Stomach (tissue), 9 donors: ENCODE measurements around the gene DNER. TPM values are rescaled to one million over a fixed set of nuclear protein-coding genes. Genes with fewer than 3 reads are reported as not detected.

Source experiments
- DNase-seq, 2 donors: peaks; one replicate each; pipeline versions ENCODE4 v3.0.0 to v3.0.0-alpha.2; 2013 to 2019
- H3K27ac ChIP-seq, 5 donors: fragments of 200-600 bp in 4 of 5; sonication (generic) in 4 of 5; one replicate each; pipeline ENCODE4 v1.5.1; 2013 to 2019; ENCODE audit warnings: mild to moderate bottlenecking in 1 of 5, moderate library complexity in 1 of 5
- H3K27me3 ChIP-seq, 3 donors: fragments of 200-600 bp; sonication (generic); one replicate each; pipeline ENCODE4 v1.5.1; 2017 to 2019; ENCODE audit warnings: mixed run types in 1 of 3
- H3K36me3 ChIP-seq, 4 donors: fragments of 200-600 bp; sonication (generic); 1 replicate in 3 of 4; 2 replicates in 1 of 4; pipeline ENCODE4 v1.5.1; 2016 to 2019
- H3K4me1 ChIP-seq, 4 donors: fragments of 200-600 bp; sonication (generic); one replicate each; pipeline ENCODE4 v1.5.1; 2016 to 2019
- H3K4me3 ChIP-seq, 4 donors: fragments of 200-600 bp; sonication (generic) in 3 of 4; one replicate each; pipeline ENCODE4 v1.5.1; 2016 to 2019; ENCODE audit warnings: mild to moderate bottlenecking in 1 of 4
- H3K9me3 ChIP-seq, 4 donors: fragments of 200-600 bp; sonication (generic); one replicate each; pipeline ENCODE4 v1.5.1; 2016 to 2019
- CTCF ChIP-seq, 7 experiments: fragments of 450-650 bp in 4 of 7; fragments of 200-600 bp in 3 of 7; sonication (generic) in 3 of 7; IDR thresholded peaks; one replicate each; pipeline ENCODE4 v1.5.1; 2016 to 2019; ENCODE audit warnings: antibody characterized with exemption in 7 of 7, control low read depth in 2 of 7, mild to moderate bottlenecking in 1 of 7
- EP300 ChIP-seq: sonication (generic); formaldehyde crosslinking; IDR thresholded peaks from one replicate; pipeline ENCODE4 v1.6.1; 2017; ENCODE audit warnings: antibody characterized with exemption
- POLR2A ChIP-seq, 4 donors: fragments of 450-650 bp; IDR thresholded peaks; one replicate each; pipeline ENCODE4 v1.6.1; 2016; ENCODE audit warnings: antibody characterized with exemption in 4 of 4, control low read depth in 2 of 4, mild to moderate bottlenecking in 1 of 4, moderate library complexity in 1 of 4
- POLR2AphosphoS5 ChIP-seq, 3 donors: sonication (generic); formaldehyde crosslinking; IDR thresholded peaks; one replicate each; pipeline ENCODE4 v1.6.1; 2016; ENCODE audit warnings: antibody characterized with exemption in 3 of 3
- WGBS, 5 donors: extraction: QIAGEN DNeasy Blood & Tissue Kit in 3 of 5; methylation state at CpG; one replicate each; pipeline versions ENCODE4 v1.1.5 to v1.1.7; 2013 to 2018; 5-methylcytosine and 5-hydroxymethylcytosine counted together
- intact Hi-C: fragments of 100-400 bp; cut with DNase I; formaldehyde crosslinking; loops from one replicate; pipeline ENCODE4 v1.15.1; 2023; ENCODE audit warnings: low total_unique reads
- polyA plus RNA-seq, 3 donors: library from polyadenylated mRNA; stranded (reverse); fragments of 200-250 nt; gene quantifications; one replicate each; pipeline ENCODE4 v1.2.3, GENCODE V29; 2013
- total RNA-seq, 5 donors: library from RNA; depleted of rRNA; stranded (reverse); fragments of >200 nt; gene quantifications; one replicate each; pipeline versions ENCODE4 v1.1.0 to v1.2.3, GENCODE V29; 2014 to 2016
- donor health status: healthy with polysubstance abuse.
- donor health status: Bipolar disorder and iron deficiency.
- donor health status: healthy.

DNER gene
- total and polyA plus RNA-seq, 8 donors, result 1.6 to 10.6 (median 4.9) TPM

- no peaks in the 10 kb centered on the region for H3K36me3 ChIP-seq
- 51 to 64% (median 54%) methylated on average over 2 of the region's 2 CpGs for WGBS, 5 donors
- TF ChIP-seq EP300, result no peak
- TF ChIP-seq POLR2AphosphoS5 (IDR thresholded peaks at IDR 0.05), result no peak
- no peak for TF ChIP-seq POLR2A (IDR thresholded peaks at IDR 0.05)
- TF ChIP-seq CTCF (IDR thresholded peaks at IDR 0.05), result no peak
- DNase-seq, result no peak
- H3K4me3 ChIP-seq, result no peak overlapping the region
- intact Hi-C loops, result no loop called here
- H3K27me3 ChIP-seq, result peaks cover 0 to 17% (median 0%) of the 10 kb centered on the region in 3 donors
- no peak overlapping the region for H3K27ac ChIP-seq
- H3K9me3 ChIP-seq, result no peaks in the 10 kb centered on the region
- H3K4me1 ChIP-seq, result no peaks in the 10 kb centered on the region
These were observed 25.0 kb downstream of the DNER start for GRCh38 chr2:229689307-229689839.

- Histone ChIP-seq H3K9me3 (no peaks in the 10 kb centered on the region), H3K4me1 (no peaks in the 10 kb centered on the region), H3K27ac (no peak overlapping the region), H3K27me3 (peaks cover 0 to 19% (median 0%) of the 10 kb centered on the region in 3 donors), H3K36me3 (no peaks in the 10 kb centered on the region), H3K4me3 (no peak overlapping the region)
- WGBS, 5 donors, result 86 to 88% (median 86%) methylated on average over 7 of the region's 7 CpGs
- no peak for TF ChIP-seq EP300
- TF ChIP-seq CTCF (IDR thresholded peaks at IDR 0.05), result no peak
- no peak for TF ChIP-seq POLR2A (IDR thresholded peaks at IDR 0.05)
- TF ChIP-seq POLR2AphosphoS5 (IDR thresholded peaks at IDR 0.05), result no peak
- no peak for DNase-seq
- intact Hi-C loops, result no loop called here
These were observed 26.2 kb downstream of the DNER start for GRCh38 chr2:229688141-229688540.

GRCh38 chr2:229686122-229686919 lies 28.0 kb downstream of the DNER start:
- intact Hi-C loops, result no loop called here
- H3K27me3 ChIP-seq, result peaks cover 0 to 21% (median 0%) of the 10 kb centered on the region in 3 donors

More at GRCh38 chr2:229686122-229686919, 28.0 kb downstream of the DNER start:
- H3K4me1 ChIP-seq, result no peaks in the 10 kb centered on the region
- TF ChIP-seq POLR2A (IDR thresholded peaks at IDR 0.05) (no peak), EP300 (no peak), POLR2AphosphoS5 (IDR thresholded peaks at IDR 0.05) (no peak), CTCF (IDR thresholded peaks at IDR 0.05) (no peak)
- no peak overlapping the region for H3K4me3 ChIP-seq
- H3K9me3 ChIP-seq, result no peaks in the 10 kb centered on the region
- no peaks in the 10 kb centered on the region for H3K36me3 ChIP-seq
- H3K27ac ChIP-seq, result no peak overlapping the region
- 74 to 82% (median 78%) methylated on average over 6 of the region's 6 CpGs for WGBS, 5 donors
- peak in 1 of 2 donors; percentile 4 for DNase-seq
